Peyer's patch (tissue), 4 donors: ENCODE measurements around the gene DPPA4. TPM values are rescaled to one million over a fixed set of nuclear protein-coding genes. Genes with fewer than 3 reads are reported as not detected.

ENCODE experiments used
- DNase-seq, 3 donors: peaks; one replicate each; pipeline ENCODE4 v3.0.0-alpha.2; 2017 to 2019
- H3K27ac ChIP-seq, 4 donors: fragments of 200-600 bp; sonication (generic); one replicate each; pipeline ENCODE4 v1.5.1; 2016 to 2019
- H3K27me3 ChIP-seq, 2 donors: fragments of 200-600 bp; sonication (generic); one replicate each; pipeline ENCODE4 v1.5.1; 2019
- H3K36me3 ChIP-seq, 3 donors: fragments of 200-600 bp; sonication (generic); one replicate each; pipeline ENCODE4 v1.5.1; 2016 to 2019
- H3K4me1 ChIP-seq, 4 donors: fragments of 200-600 bp; sonication (generic); one replicate each; pipeline ENCODE4 v1.5.1; 2016 to 2019
- H3K4me3 ChIP-seq, 4 donors: fragments of 200-600 bp; sonication (generic); 1 replicate in 3 of 4; 2 replicates in 1 of 4; pipeline ENCODE4 v1.5.1; 2016 to 2019; ENCODE audit warnings: mild to moderate bottlenecking in 1 of 4
- H3K9me3 ChIP-seq, 4 donors: fragments of 200-600 bp; sonication (generic); one replicate each; pipeline ENCODE4 v1.5.1; 2016 to 2019; ENCODE audit warnings: mild to moderate bottlenecking in 1 of 4
- CTCF ChIP-seq, 6 experiments: fragments of 450-650 bp in 4 of 6; fragments of 200-600 bp in 2 of 6; sonication (generic) in 1 of 6; IDR thresholded peaks; one replicate each; pipeline ENCODE4 v1.5.1; 2017 to 2019; ENCODE audit warnings: antibody characterized with exemption in 6 of 6, mild to moderate bottlenecking in 3 of 6, moderate library complexity in 1 of 6
- POLR2A ChIP-seq, 2 donors: fragments of 450-650 bp; IDR thresholded peaks; one replicate each; pipeline ENCODE4 v1.5.1; 2017; ENCODE audit warnings: antibody characterized with exemption in 2 of 2, mild to moderate bottlenecking in 2 of 2, moderate library complexity in 2 of 2
- small RNA-seq, 2 donors: library from RNA; depleted of rRNA; stranded (forward); fragments of <200 nt; gene quantifications; one replicate each; pipeline ENCODE3, GENCODE V24; 2016
- total RNA-seq, 4 donors: library from RNA; depleted of rRNA; stranded (reverse); fragments of >200 nt; gene quantifications; one replicate each; pipeline ENCODE4 v1.1.0, GENCODE V29; 2016

Gene DPPA4
- total RNA-seq, 4 donors from 2014 or later = not detected

- H3K9me3 ChIP-seq = no peaks in the 10 kb centered on the region
- TF ChIP-seq CTCF (IDR thresholded peaks at IDR 0.05) (no peak), POLR2A (IDR thresholded peaks at IDR 0.05) (no peak)
Measured at GRCh38 chr3:109297496-109297895, 39.9 kb downstream of the DPPA4 start.

GRCh38 chr3:109284071-109284470, 53.3 kb downstream of the DPPA4 start:
- Histone ChIP-seq H3K36me3 (no peaks in the 10 kb centered on the region), H3K4me3 (no peak overlapping the region), H3K9me3 (no peaks in the 10 kb centered on the region), H3K27me3 (no peaks in the 10 kb centered on the region), H3K27ac (no peak overlapping the region), H3K4me1 (no peaks in the 10 kb centered on the region)
- no peak for DNase-seq
- TF ChIP-seq POLR2A (IDR thresholded peaks at IDR 0.05) (no peak), CTCF (IDR thresholded peaks at IDR 0.05) (no peak)

More at GRCh38 chr3:109297496-109297895, 39.9 kb downstream of the DPPA4 start:
- H3K27ac ChIP-seq = no peak overlapping the region
- no peak for DNase-seq
- H3K4me1 ChIP-seq = no peaks in the 10 kb centered on the region
- H3K36me3 ChIP-seq = no peaks in the 10 kb centered on the region
- H3K27me3 ChIP-seq = no peaks in the 10 kb centered on the region
- no peak overlapping the region for H3K4me3 ChIP-seq

GRCh38 chr3:109278546-109278945, 58.8 kb downstream of the DPPA4 start:
- no peaks in the 10 kb centered on the region for H3K9me3 ChIP-seq
- no peak for TF ChIP-seq POLR2A (IDR thresholded peaks at IDR 0.05)
- no peak for TF ChIP-seq CTCF (IDR thresholded peaks at IDR 0.05)
- H3K4me1 ChIP-seq = no peaks in the 10 kb centered on the region
- H3K36me3 ChIP-seq = no peaks in the 10 kb centered on the region
- no peaks in the 10 kb centered on the region for H3K27me3 ChIP-seq
- H3K4me3 ChIP-seq = no peak overlapping the region
- DNase-seq = no peak
- no peak overlapping the region for H3K27ac ChIP-seq

- Histone ChIP-seq H3K27me3 (no peaks in the 10 kb centered on the region), H3K36me3 (no peaks in the 10 kb centered on the region), H3K9me3 (no peaks in the 10 kb centered on the region), H3K4me3 (no peak overlapping the region), H3K4me1 (no peaks in the 10 kb centered on the region), H3K27ac (no peak overlapping the region)
- DNase-seq = no peak
- TF ChIP-seq POLR2A (IDR thresholded peaks at IDR 0.05) = no peak
- TF ChIP-seq CTCF (IDR thresholded peaks at IDR 0.05) = no peak
Measured at GRCh38 chr3:109278141-109278540, 59.2 kb downstream of the DPPA4 start.

Small RNA genes lying within 50 kb of the gene (small RNA-seq; reads per million reads assigned to genes)
- gene AC124945.1 = 0 reads per million in 2 donors
- gene RF00017 = 0 reads per million in 2 donors

Other genes with a start within 250 kb of the DPPA4 start
- gene MORC1, start 219.4 kb downstream of the DPPA4 start, total RNA-seq = under 1 TPM in 1 of 4 donors, not detected in 3; 0.54 TPM
- 100 to 1,000 TPM in 1 of 4 donors, 10 to 100 TPM in 2, 1 to 10 TPM in 1; 6.6 to 174 (median 85.8) TPM for gene C3orf85, start 200.8 kb downstream of the DPPA4 start, total RNA-seq
- gene DPPA2, start 21.0 kb downstream of the DPPA4 start, total RNA-seq = not detected